Stimulated activated effector memory CD8-positive, alpha-beta T cell treated with anti-CD3 and anti-CD28 coated beads, Interleukin-12 subunit alpha, Interleukin-12 subunit beta, amount 100 ng/mL, for 72 hours (primary cell): ENCODE measurements around the gene DNAJC5.
"Not testable (repeated sequence)": the region's sequence is repeated elsewhere in the genome, so short reads cannot be mapped to it uniquely, and the experiment has no call there.

Source experiments
- ATAC-seq: fragments of 150-1000 bp; cut with Tn5 transposase; 2 replicates; pipeline ENCODE4 v1.10.0; 2021
- DNase-seq, 2 donors: peaks; one replicate each; pipeline ENCODE4 v3.0.0; 2021 to 2022; ENCODE audit warnings: low spot score in 2 of 2
- H3K27ac Mint-ChIP-seq: one replicate; pipeline ENCODE4 v1.8.0; 2022; ENCODE audit warnings: mild to moderate bottlenecking, mixed read lengths
- H3K36me3 Mint-ChIP-seq: one replicate; pipeline ENCODE4 v1.8.0; 2022; ENCODE audit warnings: mild to moderate bottlenecking, mixed read lengths
- H3K4me1 Mint-ChIP-seq: one replicate; pipeline ENCODE4 v1.8.0; 2022; ENCODE audit warnings: mixed read lengths
- H3K4me3 Mint-ChIP-seq: one replicate; pipeline ENCODE4 v1.8.0; 2022; ENCODE audit warnings: mild to moderate bottlenecking, mixed read lengths
- H3K9me3 Mint-ChIP-seq: one replicate; pipeline ENCODE4 v1.8.0; 2022; ENCODE audit warnings: mixed read lengths

DNAJC5 gene

GRCh38 chr20:63894358-63895201 lies at the start of gene DNAJC5:
Gene DNAJC5 (plus strand): TSS chr20:63895126. CDS start chr20:63928346, 33,220 bp downstream.
- Mint-ChIP-seq H3K9me3 (no peaks in the 10 kb centered on the region), H3K4me3 (peak within 1 kb of the TSS; percentile 75), H3K27ac (peak within 1 kb of the TSS; percentile 90), H3K4me1 (peaks cover 33% of the 10 kb centered on the region), H3K36me3 (peaks cover 73% of the 10 kb centered on the region)
- ATAC-seq (peak; percentile 89), DNase-seq (peak; percentile 95 to 97)

GRCh38 chr20:63846128-63846771 lies 48.7 kb upstream of the DNAJC5 start:
- H3K4me1 Mint-ChIP-seq = peaks cover 11% of the 10 kb centered on the region
- ATAC-seq (no peak), DNase-seq (no peak)
- H3K4me3 Mint-ChIP-seq = no peak overlapping the region
- no peak overlapping the region for H3K27ac Mint-ChIP-seq
- H3K9me3 Mint-ChIP-seq = no peaks in the 10 kb centered on the region
- H3K36me3 Mint-ChIP-seq = no peaks in the 10 kb centered on the region

GRCh38 chr20:63846888-63847236 lies 48.1 kb upstream of the DNAJC5 start:
- peaks cover 15% of the 10 kb centered on the region for H3K4me1 Mint-ChIP-seq
- ATAC-seq = no peak
- H3K36me3 Mint-ChIP-seq = no peaks in the 10 kb centered on the region
- H3K9me3 Mint-ChIP-seq = no peaks in the 10 kb centered on the region
- no peak overlapping the region for H3K4me3 Mint-ChIP-seq
- no peak overlapping the region for H3K27ac Mint-ChIP-seq
- no peak for DNase-seq

- no peak overlapping the region for H3K4me3 Mint-ChIP-seq
- no peaks in the 10 kb centered on the region for H3K36me3 Mint-ChIP-seq
- no peak overlapping the region for H3K27ac Mint-ChIP-seq
- ATAC-seq = no peak
- H3K4me1 Mint-ChIP-seq = peaks cover 19% of the 10 kb centered on the region
- no peak for DNase-seq
- H3K9me3 Mint-ChIP-seq = no peaks in the 10 kb centered on the region
Measured at GRCh38 chr20:63847237-63848002, 47.5 kb upstream of the DNAJC5 start.

- no peaks in the 10 kb centered on the region for H3K36me3 Mint-ChIP-seq
- no peak overlapping the region for H3K27ac Mint-ChIP-seq
- no peak overlapping the region for H3K4me3 Mint-ChIP-seq
- ATAC-seq = no peak
- no peak for DNase-seq
- H3K9me3 Mint-ChIP-seq = no peaks in the 10 kb centered on the region
- H3K4me1 Mint-ChIP-seq = peaks cover 21% of the 10 kb centered on the region
Measured at GRCh38 chr20:63848003-63848911, 46.7 kb upstream of the DNAJC5 start.

- peak; percentile 92 for ATAC-seq
- no peaks in the 10 kb centered on the region for H3K36me3 Mint-ChIP-seq
- H3K4me3 Mint-ChIP-seq = no peak overlapping the region
- peak in 1 of 2 donors; percentile 80 for DNase-seq
- H3K9me3 Mint-ChIP-seq = no peaks in the 10 kb centered on the region
- H3K4me1 Mint-ChIP-seq = peaks cover 21% of the 10 kb centered on the region
- peak overlapping the region; percentile 51 for H3K27ac Mint-ChIP-seq
Measured at GRCh38 chr20:63850689-63851547, 44.0 kb upstream of the DNAJC5 start.

- H3K36me3 Mint-ChIP-seq, H3K9me3 Mint-ChIP-seq, H3K4me3 Mint-ChIP-seq, H3K27ac Mint-ChIP-seq, ATAC-seq, DNase-seq: not testable (repeated sequence)
- H3K4me1 Mint-ChIP-seq = peaks cover 21% of the 10 kb centered on the region
Measured at GRCh38 chr20:63851548-63851943, 43.4 kb upstream of the DNAJC5 start.

- H3K9me3 Mint-ChIP-seq, H3K4me3 Mint-ChIP-seq, DNase-seq, ATAC-seq, H3K27ac Mint-ChIP-seq: not testable (repeated sequence)
- peaks cover 34% of the 10 kb centered on the region for H3K4me1 Mint-ChIP-seq
- H3K36me3 Mint-ChIP-seq = peaks cover 11% of the 10 kb centered on the region
Measured at GRCh38 chr20:63853733-63854068, 41.2 kb upstream of the DNAJC5 start.

- no peak for DNase-seq
- Mint-ChIP-seq H3K9me3 (no peaks in the 10 kb centered on the region), H3K4me1 (peaks cover 39% of the 10 kb centered on the region), H3K36me3 (peaks cover 11% of the 10 kb centered on the region), H3K4me3 (no peak overlapping the region), H3K27ac (no peak overlapping the region)
- ATAC-seq = peak; percentile 4
Measured at GRCh38 chr20:63854069-63854765, 40.7 kb upstream of the DNAJC5 start.

GRCh38 chr20:63854766-63855362 lies 40.1 kb upstream of the DNAJC5 start:
- ATAC-seq = no peak
- no peaks in the 10 kb centered on the region for H3K9me3 Mint-ChIP-seq
- no peak for DNase-seq

GRCh38 chr20:63855363-63856097 lies 39.4 kb upstream of the DNAJC5 start:
- Mint-ChIP-seq H3K4me3 (no peak overlapping the region), H3K4me1 (peaks cover 42% of the 10 kb centered on the region), H3K36me3 (peaks cover 14% of the 10 kb centered on the region), H3K9me3 (no peaks in the 10 kb centered on the region), H3K27ac (no peak overlapping the region)
- ATAC-seq (no peak), DNase-seq (no peak)

More at GRCh38 chr20:63854766-63855362, 40.1 kb upstream of the DNAJC5 start:
- Mint-ChIP-seq H3K27ac (no peak overlapping the region), H3K36me3 (peaks cover 11% of the 10 kb centered on the region), H3K4me1 (peaks cover 43% of the 10 kb centered on the region), H3K4me3 (no peak overlapping the region)

GRCh38 chr20:63856098-63856511 lies 38.8 kb upstream of the DNAJC5 start:
- peaks cover 19% of the 10 kb centered on the region for H3K36me3 Mint-ChIP-seq
- peaks cover 41% of the 10 kb centered on the region for H3K4me1 Mint-ChIP-seq
- DNase-seq = no peak
- no peak overlapping the region for H3K4me3 Mint-ChIP-seq
- no peaks in the 10 kb centered on the region for H3K9me3 Mint-ChIP-seq
- H3K27ac Mint-ChIP-seq = no peak overlapping the region
- ATAC-seq = no peak
